Esophagus muscularis mucosa (tissue), 4 donors: Measurements from ENCODE around the gene ENTPD6.

Source experiments
- CTCF ChIP-seq, 3 experiments: fragments of 200-600 bp in 2 of 3; fragments of 450-650 bp in 1 of 3; sonication (generic) in 2 of 3; IDR thresholded peaks; one replicate each; pipeline ENCODE4 v1.5.1; 2017 to 2019; ENCODE audit warnings: antibody characterized with exemption in 3 of 3, mild to moderate bottlenecking in 2 of 3, moderate library complexity in 1 of 3
- EP300 ChIP-seq: sonication (generic); formaldehyde crosslinking; IDR thresholded peaks from one replicate; pipeline ENCODE4 v1.6.1; 2017; ENCODE audit warnings: antibody characterized with exemption
- POLR2A ChIP-seq: fragments of 450-650 bp; IDR thresholded peaks from one replicate; pipeline ENCODE4 v1.6.1; 2017; ENCODE audit warnings: antibody characterized with exemption, moderate library complexity, mild to moderate bottlenecking, low read depth

GRCh38 chr20:25215521-25215920, 20.0 kb downstream of the ENTPD6 start:
- no peak for TF ChIP-seq CTCF (IDR thresholded peaks at IDR 0.05)
- TF ChIP-seq EP300: no peak
- TF ChIP-seq POLR2A: no peak
